Muscle of leg (tissue), 11 donors: ENCODE results near the gene TP53RK. TPM values are rescaled to one million over a fixed set of nuclear protein-coding genes. Genes with fewer than 3 reads are reported as not detected.

Source experiments
- DNase-seq: peaks from one replicate; pipeline ENCODE4 v3.0.0; 2013
- H3K27ac ChIP-seq: one replicate; pipeline ENCODE4 v1.5.1; 2013; ENCODE audit warnings: mild to moderate bottlenecking, low read length, control low read depth
- H3K27me3 ChIP-seq: one replicate; pipeline ENCODE4 v1.6.1; 2013; ENCODE audit warnings: low read length; ENCODE audit not compliant: control insufficient read depth, insufficient read depth
- H3K36me3 ChIP-seq: one replicate; pipeline ENCODE4 v1.6.1; 2013; ENCODE audit warnings: low read length; ENCODE audit not compliant: control insufficient read depth, insufficient read depth
- H3K4me1 ChIP-seq: one replicate; pipeline ENCODE4 v1.6.1; 2013; ENCODE audit warnings: low read length; ENCODE audit not compliant: control insufficient read depth, insufficient read depth
- H3K4me3 ChIP-seq: one replicate; pipeline ENCODE4 v1.5.1; 2013; ENCODE audit warnings: low read length, control low read depth
- H3K9me3 ChIP-seq: replicated peaks from 2 replicates; pipeline ENCODE4 v1.6.1; 2013; ENCODE audit warnings: low read depth, low read length; ENCODE audit not compliant: control insufficient read depth
- WGBS: methylation state at CpG from one replicate; pipeline ENCODE4 v1.1.5; 2013; ENCODE audit warnings: missing lambda C conversion rate; ENCODE audit not compliant: insufficient coverage; 5-methylcytosine and 5-hydroxymethylcytosine counted together
- polyA plus RNA-seq, 8 donors: library from polyadenylated mRNA; unstranded; fragments of 120-200 nt; gene quantifications; one replicate each; pipeline versions ENCODE4 v1.2.1 to v1.2.3, GENCODE V29; 2013; ENCODE audit warnings: inconsistent platforms in 1 of 8, low replicate concordance in 1 of 8; ENCODE audit not compliant: insufficient read length in 8 of 8, insufficient read depth in 1 of 8
- total RNA-seq: library from RNA; stranded (reverse); fragments of 120-200 nt; gene quantifications from one replicate; pipeline ENCODE4 v1.2.4, GENCODE V29; 2013

Gene TP53RK
- total and polyA plus RNA-seq, 9 donors: 9.4 to 12.5 (median 10.1) TPM

GRCh38 chr20:46720776-46721425, 31.7 kb upstream of the TP53RK start:
- no peaks in the 10 kb centered on the region for H3K27me3 ChIP-seq
- peaks cover 14% of the 10 kb centered on the region for H3K36me3 ChIP-seq
- H3K27ac ChIP-seq: no peak overlapping the region
- peaks cover 14% of the 10 kb centered on the region for H3K9me3 ChIP-seq
- H3K4me1 ChIP-seq: no peaks in the 10 kb centered on the region
- DNase-seq: no peak
- H3K4me3 ChIP-seq: no peak overlapping the region

GRCh38 chr20:46720019-46720418, 30.8 kb upstream of the TP53RK start:
- no peak for DNase-seq
- WGBS: no CpG with 5 or more reads among the region's 1 CpG
- H3K4me3 ChIP-seq: no peak overlapping the region
- no peak overlapping the region for H3K27ac ChIP-seq
- H3K27me3 ChIP-seq: no peaks in the 10 kb centered on the region
- peaks cover 7% of the 10 kb centered on the region for H3K36me3 ChIP-seq
- no peaks in the 10 kb centered on the region for H3K4me1 ChIP-seq
- H3K9me3 ChIP-seq: peaks cover 14% of the 10 kb centered on the region

- H3K27ac ChIP-seq: no peak overlapping the region
- 95% methylated on average over 5 of the region's 9 CpGs for WGBS
- H3K9me3 ChIP-seq: peaks cover 11% of the 10 kb centered on the region
- no peak overlapping the region for H3K4me3 ChIP-seq
- H3K36me3 ChIP-seq: peaks cover 4% of the 10 kb centered on the region
- H3K27me3 ChIP-seq: no peaks in the 10 kb centered on the region
- DNase-seq: no peak
- H3K4me1 ChIP-seq: peaks cover 8% of the 10 kb centered on the region
Measured at GRCh38 chr20:46717818-46718541, 28.7 kb upstream of the TP53RK start.

DNA sequence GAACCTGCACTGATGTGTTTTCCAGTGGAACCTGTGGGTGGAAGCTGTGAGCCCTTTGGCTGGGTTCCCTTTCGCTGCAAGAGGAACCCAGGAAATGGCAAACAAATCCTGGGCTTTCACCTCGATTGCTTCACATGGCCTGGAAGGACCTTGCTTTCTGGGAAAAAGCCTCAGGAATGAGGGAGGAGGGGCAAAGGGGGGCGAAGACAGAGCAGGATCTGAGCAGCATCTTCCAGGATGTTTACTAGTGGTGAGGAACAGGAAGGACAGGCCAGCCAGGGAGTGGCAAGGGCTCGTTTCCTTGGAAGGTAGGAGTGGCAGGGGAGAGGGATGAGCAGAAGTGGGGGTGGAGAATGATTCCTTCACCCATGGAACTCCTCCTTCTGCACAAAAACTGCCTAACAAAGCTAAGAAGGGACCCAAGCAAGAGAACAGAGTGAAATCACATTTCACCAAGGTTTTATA, 26.1 kb upstream of the TP53RK start:
- peaks cover 10% of the 10 kb centered on the region for H3K36me3 ChIP-seq
- 20% methylated on average over 3 of the region's 4 CpGs for WGBS
- no peak overlapping the region for H3K4me3 ChIP-seq
- DNase-seq: peak; percentile 23
- peaks cover 2% of the 10 kb centered on the region for H3K9me3 ChIP-seq
- no peaks in the 10 kb centered on the region for H3K27me3 ChIP-seq
- peaks cover 33% of the 10 kb centered on the region for H3K4me1 ChIP-seq
- no peak overlapping the region for H3K27ac ChIP-seq

DNA sequence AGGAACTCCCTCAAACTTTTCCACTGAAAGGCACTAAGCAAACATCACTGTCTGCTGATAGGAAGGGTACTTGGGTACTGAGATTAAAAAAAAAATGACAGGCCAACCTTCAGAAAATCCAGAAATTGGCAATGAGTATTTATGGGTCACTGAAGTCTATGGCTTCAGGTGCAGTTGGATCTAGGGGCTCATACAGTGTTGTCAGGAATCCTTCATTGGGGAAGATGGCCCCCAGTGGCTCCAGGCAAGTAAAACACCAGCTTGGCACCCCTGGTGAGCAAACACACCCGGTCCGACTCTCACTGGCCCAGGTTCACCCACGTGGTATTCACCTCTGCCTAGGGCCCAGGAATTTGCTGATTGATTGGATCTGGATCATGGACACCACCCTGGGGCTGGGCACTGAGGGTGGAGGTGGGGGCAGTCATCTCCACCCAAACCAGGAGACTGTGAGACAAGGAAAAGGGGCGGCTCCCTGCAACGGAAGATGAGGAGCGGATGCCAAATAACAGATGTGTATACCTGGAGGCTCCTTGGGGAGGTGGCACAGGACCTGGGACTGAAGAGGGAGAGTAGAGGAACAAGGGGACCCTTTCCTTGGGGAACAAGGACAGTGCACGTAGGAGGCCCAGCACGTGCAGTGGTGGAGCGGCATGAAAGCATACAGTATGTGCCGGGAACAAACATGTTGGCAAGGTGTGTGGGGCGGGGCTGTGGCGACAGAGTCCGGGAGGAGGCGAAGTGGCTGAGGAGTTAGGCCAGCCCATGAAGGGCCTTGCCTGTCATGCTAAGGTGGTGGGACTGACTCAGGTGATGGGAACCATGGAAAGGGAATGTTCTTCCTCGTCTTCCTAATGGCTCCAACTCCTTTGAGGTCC, 25.0 kb upstream of the TP53RK start:
- Histone ChIP-seq H3K9me3 (no peaks in the 10 kb centered on the region), H3K36me3 (peaks cover 5% of the 10 kb centered on the region), H3K4me3 (no peak overlapping the region), H3K27ac (no peak overlapping the region), H3K4me1 (peaks cover 36% of the 10 kb centered on the region), H3K27me3 (no peaks in the 10 kb centered on the region)
- no peak for DNase-seq
- 93% methylated on average over 14 of the region's 15 CpGs for WGBS

DNA sequence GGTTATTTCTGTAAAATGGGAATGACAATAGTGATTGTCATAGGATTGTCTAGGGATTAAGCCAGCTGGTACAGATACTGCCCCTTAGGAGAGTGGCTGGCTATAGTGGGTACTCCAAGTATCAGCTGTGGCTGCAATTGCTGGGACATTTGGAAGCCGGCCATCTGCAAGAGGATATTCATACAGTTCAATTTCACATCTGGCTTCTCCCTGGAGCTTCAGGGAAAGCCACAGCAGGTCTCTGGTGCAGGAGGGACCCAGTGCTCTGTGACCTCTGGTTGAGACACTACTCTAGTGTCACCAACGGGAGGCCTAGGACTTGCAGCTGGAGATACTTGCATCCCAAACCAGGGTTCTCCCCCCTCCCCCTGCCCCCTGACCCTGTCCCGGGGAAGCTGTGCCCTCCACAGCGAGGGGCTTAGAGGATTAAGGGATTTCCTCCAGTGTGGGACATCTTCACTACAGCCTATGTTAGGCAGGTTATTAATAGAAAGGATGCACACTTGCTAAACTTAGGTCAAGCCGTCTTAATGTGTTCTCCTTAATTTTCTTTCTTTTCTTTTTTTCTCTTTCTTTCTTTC, 22.9 kb upstream of the TP53RK start:
- no peak overlapping the region for H3K4me3 ChIP-seq
- no peaks in the 10 kb centered on the region for H3K27me3 ChIP-seq
- WGBS: no CpG with 5 or more reads among the region's 5 CpGs
- no peak overlapping the region for H3K27ac ChIP-seq
- no peaks in the 10 kb centered on the region for H3K9me3 ChIP-seq
- H3K36me3 ChIP-seq: peaks cover 5% of the 10 kb centered on the region
- H3K4me1 ChIP-seq: peaks cover 39% of the 10 kb centered on the region
- peak; percentile 46 for DNase-seq

GRCh38 chr20:46710153-46710913, 21.1 kb upstream of the TP53RK start:
- peak overlapping the region; percentile 90 for H3K27ac ChIP-seq
- H3K9me3 ChIP-seq: no peaks in the 10 kb centered on the region
- H3K36me3 ChIP-seq: peaks cover 5% of the 10 kb centered on the region
- no peak for DNase-seq
- peaks cover 39% of the 10 kb centered on the region for H3K4me1 ChIP-seq
- WGBS: 38% methylated on average over 9 of the region's 22 CpGs
- no peaks in the 10 kb centered on the region for H3K27me3 ChIP-seq
- peak overlapping the region; percentile 79 for H3K4me3 ChIP-seq

GRCh38 chr20:46709459-46710152, 20.4 kb upstream of the TP53RK start, which contains the start of gene SLC2A10:
Gene SLC2A10, plus strand, starts transcription at chr20:46709649. Its CDS starts 88 bp downstream, at chr20:46709737.
- under 1% methylated on average over 64 of the region's 67 CpGs for whole genome bisulfite sequencing
- Histone ChIP-seq H3K36me3 (peaks cover 5% of the 10 kb centered on the region), H3K4me1 (peaks cover 39% of the 10 kb centered on the region), H3K9me3 (no peaks in the 10 kb centered on the region), H3K27ac (peak within 1 kb of the TSS; percentile 90), H3K27me3 (no peaks in the 10 kb centered on the region), H3K4me3 (peak within 1 kb of the TSS; percentile 79)
- peak; percentile 87 for DNase-seq

GRCh38 chr20:46709055-46709458, 19.8 kb upstream of the TP53RK start:
- Histone ChIP-seq H3K36me3 (peaks cover 5% of the 10 kb centered on the region), H3K27me3 (no peaks in the 10 kb centered on the region), H3K4me3 (peak overlapping the region; percentile 29), H3K27ac (peak overlapping the region; percentile 86), H3K9me3 (no peaks in the 10 kb centered on the region), H3K4me1 (peaks cover 39% of the 10 kb centered on the region)
- DNase-seq: no peak
- WGBS: 24% methylated on average over 6 of the region's 13 CpGs
